Measurements from ENCODE around the gene NCBP3.
"Not testable (repeated sequence)": the region's sequence is repeated elsewhere in the genome, so short reads cannot be mapped to it uniquely, and the experiment has no call there.

Gene NCBP3

GRCh38 chr17:3861761-3862681 is 16.0 kb upstream of the NCBP3 start:
- peaks cover 14% of the 10 kb centered on the region for H3K36me3 ChIP-seq (ENCODE audit: control insufficient read depth, insufficient read depth, low read length)
- H3K27me3 ChIP-seq (ENCODE audit: control insufficient read depth, insufficient read depth, low read length): no peaks in the 10 kb centered on the region
- no peaks in the 10 kb centered on the region for H3K4me1 ChIP-seq (ENCODE audit: control insufficient read depth, insufficient read depth, low read length)
- no peak overlapping the region for H3K27ac ChIP-seq (ENCODE audit: low read depth, low read length)
- H3K4me3 ChIP-seq (ENCODE audit: low read depth, low read length): no peak overlapping the region
- no peak overlapping the region for H3K9ac ChIP-seq (ENCODE audit: low read length)
- no peaks in the 10 kb centered on the region for H3K9me3 ChIP-seq (ENCODE audit: control insufficient read depth, insufficient read depth, low read depth, low read length)

GRCh38 chr17:3860939-3861700 is 15.1 kb upstream of the NCBP3 start:
- Histone ChIP-seq H3K9ac (ENCODE audit: low read length) (no peak overlapping the region), H3K4me1 (ENCODE audit: control insufficient read depth, insufficient read depth, low read length) (no peaks in the 10 kb centered on the region), H3K27me3 (ENCODE audit: control insufficient read depth, insufficient read depth, low read length) (no peaks in the 10 kb centered on the region), H3K27ac (ENCODE audit: low read depth, low read length) (no peak overlapping the region), H3K36me3 (ENCODE audit: control insufficient read depth, insufficient read depth, low read length) (peaks cover 14% of the 10 kb centered on the region), H3K4me3 (ENCODE audit: low read depth, low read length) (no peak overlapping the region), H3K9me3 (ENCODE audit: control insufficient read depth, insufficient read depth, low read depth, low read length) (no peaks in the 10 kb centered on the region)

GRCh38 chr17:3859940-3860339 is 13.9 kb upstream of the NCBP3 start:
- Histone ChIP-seq H3K27ac (ENCODE audit: low read depth, low read length) (no peak overlapping the region), H3K36me3 (ENCODE audit: control insufficient read depth, insufficient read depth, low read length) (peaks cover 12% of the 10 kb centered on the region), H3K27me3 (ENCODE audit: control insufficient read depth, insufficient read depth, low read length) (no peaks in the 10 kb centered on the region), H3K9ac (ENCODE audit: low read length) (no peak overlapping the region), H3K4me1 (ENCODE audit: control insufficient read depth, insufficient read depth, low read length) (no peaks in the 10 kb centered on the region), H3K9me3 (ENCODE audit: control insufficient read depth, insufficient read depth, low read depth, low read length) (no peaks in the 10 kb centered on the region), H3K4me3 (ENCODE audit: low read depth, low read length) (no peak overlapping the region)

GRCh38 chr17:3857261-3858105 is 11.4 kb upstream of the NCBP3 start:
- Histone ChIP-seq H3K36me3 (ENCODE audit: control insufficient read depth, insufficient read depth, low read length) (peaks cover 12% of the 10 kb centered on the region), H3K9me3 (ENCODE audit: control insufficient read depth, insufficient read depth, low read depth, low read length) (no peaks in the 10 kb centered on the region), H3K9ac (ENCODE audit: low read length) (no peak overlapping the region), H3K27me3 (ENCODE audit: control insufficient read depth, insufficient read depth, low read length) (no peaks in the 10 kb centered on the region), H3K4me3 (ENCODE audit: low read depth, low read length) (no peak overlapping the region), H3K4me1 (ENCODE audit: control insufficient read depth, insufficient read depth, low read length) (no peaks in the 10 kb centered on the region), H3K27ac (ENCODE audit: low read depth, low read length) (no peak overlapping the region)

GRCh38 chr17:3854204-3854603 is 8.2 kb upstream of the NCBP3 start:
- H3K9ac ChIP-seq (ENCODE audit: low read length); H3K27me3 ChIP-seq (ENCODE audit: control insufficient read depth, insufficient read depth, low read length); H3K9me3 ChIP-seq (ENCODE audit: control insufficient read depth, insufficient read depth, low read depth, low read length); H3K36me3 ChIP-seq (ENCODE audit: control insufficient read depth, insufficient read depth, low read length); H3K4me1 ChIP-seq (ENCODE audit: control insufficient read depth, insufficient read depth, low read length); H3K4me3 ChIP-seq (ENCODE audit: low read depth, low read length); H3K27ac ChIP-seq (ENCODE audit: low read depth, low read length): not testable (repeated sequence)

- Histone ChIP-seq H3K4me3 (ENCODE audit: low read depth, low read length) (no peak overlapping the region), H3K9me3 (ENCODE audit: control insufficient read depth, insufficient read depth, low read depth, low read length) (no peaks in the 10 kb centered on the region), H3K9ac (ENCODE audit: low read length) (no peak overlapping the region), H3K27ac (ENCODE audit: low read depth, low read length) (no peak overlapping the region), H3K36me3 (ENCODE audit: control insufficient read depth, insufficient read depth, low read length) (no peaks in the 10 kb centered on the region), H3K4me1 (ENCODE audit: control insufficient read depth, insufficient read depth, low read length) (no peaks in the 10 kb centered on the region), H3K27me3 (ENCODE audit: control insufficient read depth, insufficient read depth, low read length) (no peaks in the 10 kb centered on the region)
Observed at GRCh38 chr17:3852561-3852960, 6.5 kb upstream of the NCBP3 start.

- peaks cover 2% of the 10 kb centered on the region; the same call in 1 of the 2 replicates for H3K4me1 ChIP-seq (ENCODE audit: control insufficient read depth, insufficient read depth, low read length)
- no peak overlapping the region for H3K4me3 ChIP-seq (ENCODE audit: low read depth, low read length)
- no peak overlapping the region for H3K9ac ChIP-seq (ENCODE audit: low read length)
- H3K27me3 ChIP-seq (ENCODE audit: control insufficient read depth, insufficient read depth, low read length): no peaks in the 10 kb centered on the region
- H3K27ac ChIP-seq (ENCODE audit: low read depth, low read length): no peak overlapping the region
- no peaks in the 10 kb centered on the region for H3K9me3 ChIP-seq (ENCODE audit: control insufficient read depth, insufficient read depth, low read depth, low read length)
- no peaks in the 10 kb centered on the region for H3K36me3 ChIP-seq (ENCODE audit: control insufficient read depth, insufficient read depth, low read length)
Observed at GRCh38 chr17:3851461-3852100, 5.5 kb upstream of the NCBP3 start.

- no peak overlapping the region for H3K9ac ChIP-seq (ENCODE audit: low read length)
- no peaks in the 10 kb centered on the region for H3K9me3 ChIP-seq (ENCODE audit: control insufficient read depth, insufficient read depth, low read depth, low read length)
- no peak overlapping the region for H3K27ac ChIP-seq (ENCODE audit: low read depth, low read length)
- H3K4me3 ChIP-seq (ENCODE audit: low read depth, low read length): no peak overlapping the region
- no peaks in the 10 kb centered on the region for H3K27me3 ChIP-seq (ENCODE audit: control insufficient read depth, insufficient read depth, low read length)
- H3K4me1 ChIP-seq (ENCODE audit: control insufficient read depth, insufficient read depth, low read length): peaks cover 11% of the 10 kb centered on the region; the same call in 1 of the 2 replicates
- 0 out of 2 replicates have a peak, but pooled peaks cover 4% of the 10 kb centered on the region for H3K36me3 ChIP-seq (ENCODE audit: control insufficient read depth, insufficient read depth, low read length)
Observed at GRCh38 chr17:3848229-3848835, 2.3 kb upstream of the NCBP3 start.

GRCh38 chr17:3847165-3847670 is 1.2 kb upstream of the NCBP3 start:
- no peak overlapping the region for H3K9ac ChIP-seq (ENCODE audit: low read length)

More at GRCh38 chr17:3847165-3847670, 1.2 kb upstream of the NCBP3 start:
- Histone ChIP-seq H3K4me1 (ENCODE audit: control insufficient read depth, insufficient read depth, low read length) (peaks cover 11% of the 10 kb centered on the region; the same call in 1 of the 2 replicates), H3K27ac (ENCODE audit: low read depth, low read length) (no peak overlapping the region), H3K9me3 (ENCODE audit: control insufficient read depth, insufficient read depth, low read depth, low read length) (no peaks in the 10 kb centered on the region), H3K36me3 (ENCODE audit: control insufficient read depth, insufficient read depth, low read length) (peaks cover 14% of the 10 kb centered on the region), H3K27me3 (ENCODE audit: control insufficient read depth, insufficient read depth, low read length) (no peaks in the 10 kb centered on the region), H3K4me3 (ENCODE audit: low read depth, low read length) (no peak overlapping the region)

Data from HUES6 (cell line).